C4-2B (cell line): ENCODE results near the gene HHIPL1.

Source experiments
- CTCF ChIP-seq: fragments of 450-650 bp; conservative IDR thresholded peaks from 2 replicates; pipeline ENCODE4 v1.5.1; 2017; ENCODE audit warnings: mild to moderate bottlenecking
- ZFX ChIP-seq: fragments of 450-650 bp; IDR thresholded peaks from 2 replicates; pipeline ENCODE4 v1.6.1; 2017

- TF ChIP-seq CTCF: no peak
- TF ChIP-seq ZFX: no peak
Observed at GRCh38 chr14:99632410-99633035, 12.4 kb upstream of the HHIPL1 start.
